ENCODE measurements around the gene DIP2A.

Gene DIP2A

DNA sequence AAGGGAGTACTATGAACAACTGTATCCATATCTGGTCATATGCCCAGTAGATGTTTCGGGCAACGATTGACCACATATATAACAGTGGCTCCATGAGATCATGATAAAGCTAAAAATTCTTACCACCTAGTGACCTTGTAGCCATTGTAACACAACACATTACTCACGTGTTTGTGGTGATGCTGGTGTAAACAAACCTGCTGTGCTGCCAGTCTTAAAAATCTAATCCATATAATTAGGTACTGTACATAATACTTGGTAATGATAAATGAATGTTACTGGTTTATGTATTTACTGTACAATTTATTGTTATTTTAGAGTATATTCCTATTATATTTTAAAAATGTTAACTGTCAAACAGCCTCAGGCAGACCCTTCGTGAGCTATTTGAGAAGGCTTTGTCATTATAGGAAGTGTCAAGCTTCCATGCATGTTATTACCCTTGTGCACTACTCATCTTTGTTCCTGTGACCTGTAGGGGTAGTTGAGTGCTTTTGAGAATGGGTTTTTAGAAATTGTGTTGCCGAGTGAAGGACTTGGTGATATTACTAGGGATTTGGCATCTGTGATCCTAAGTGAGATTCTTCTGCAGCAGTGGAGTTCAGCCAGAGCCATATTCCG is 23.6 kb downstream of the DIP2A start:
- Histone ChIP-seq H2AFZ (ENCODE audit: low read depth, low read length, severe bottlenecking) (no peak overlapping the region), H3K36me3 (ENCODE audit: low read length) (no peaks in the 10 kb centered on the region), H3K27me3 (ENCODE audit: low read length) (no peaks in the 10 kb centered on the region), H3K4me2 (ENCODE audit: low read depth, low read length, poor library complexity, severe bottlenecking) (no peak overlapping the region), H3K9me3 (ENCODE audit: insufficient read depth, low read length) (no peaks in the 10 kb centered on the region), H3K9me2 (replicated peaks; ENCODE audit: insufficient read depth, low read length) (no peaks in the 10 kb centered on the region), H4K20me1 (ENCODE audit: low read depth, low read length) (no peaks in the 10 kb centered on the region), H3K27ac (ENCODE audit: low read depth, low read length) (no peak overlapping the region), H3K79me2 (ENCODE audit: insufficient read depth, low read length) (peaks cover 7% of the 10 kb centered on the region; the same call in 1 of the 2 replicates), H3K9ac (ENCODE audit: low read length) (no peak overlapping the region), H3F3A (ENCODE audit: insufficient read depth) (no peaks in the 10 kb centered on the region), H3K4me3 (ENCODE audit: insufficient read depth, low read length, poor library complexity, severe bottlenecking) (no peak overlapping the region)
- TF ChIP-seq, protein P1, sequence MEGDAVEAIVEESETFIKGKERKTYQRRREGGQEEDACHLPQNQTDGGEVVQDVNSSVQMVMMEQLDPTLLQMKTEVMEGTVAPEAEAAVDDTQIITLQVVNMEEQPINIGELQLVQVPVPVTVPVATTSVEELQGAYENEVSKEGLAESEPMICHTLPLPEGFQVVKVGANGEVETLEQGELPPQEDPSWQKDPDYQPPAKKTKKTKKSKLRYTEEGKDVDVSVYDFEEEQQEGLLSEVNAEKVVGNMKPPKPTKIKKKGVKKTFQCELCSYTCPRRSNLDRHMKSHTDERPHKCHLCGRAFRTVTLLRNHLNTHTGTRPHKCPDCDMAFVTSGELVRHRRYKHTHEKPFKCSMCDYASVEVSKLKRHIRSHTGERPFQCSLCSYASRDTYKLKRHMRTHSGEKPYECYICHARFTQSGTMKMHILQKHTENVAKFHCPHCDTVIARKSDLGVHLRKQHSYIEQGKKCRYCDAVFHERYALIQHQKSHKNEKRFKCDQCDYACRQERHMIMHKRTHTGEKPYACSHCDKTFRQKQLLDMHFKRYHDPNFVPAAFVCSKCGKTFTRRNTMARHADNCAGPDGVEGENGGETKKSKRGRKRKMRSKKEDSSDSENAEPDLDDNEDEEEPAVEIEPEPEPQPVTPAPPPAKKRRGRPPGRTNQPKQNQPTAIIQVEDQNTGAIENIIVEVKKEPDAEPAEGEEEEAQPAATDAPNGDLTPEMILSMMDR (IDR thresholded peaks at IDR 0.05; ENCODE audit: insufficient read depth, low read length, poor library complexity, severe bottlenecking), result no peak
- no peak for TF ChIP-seq EZH2phosphoT487 (conservative IDR thresholded peaks at IDR 0.05; ENCODE audit: low read length)

DNA sequence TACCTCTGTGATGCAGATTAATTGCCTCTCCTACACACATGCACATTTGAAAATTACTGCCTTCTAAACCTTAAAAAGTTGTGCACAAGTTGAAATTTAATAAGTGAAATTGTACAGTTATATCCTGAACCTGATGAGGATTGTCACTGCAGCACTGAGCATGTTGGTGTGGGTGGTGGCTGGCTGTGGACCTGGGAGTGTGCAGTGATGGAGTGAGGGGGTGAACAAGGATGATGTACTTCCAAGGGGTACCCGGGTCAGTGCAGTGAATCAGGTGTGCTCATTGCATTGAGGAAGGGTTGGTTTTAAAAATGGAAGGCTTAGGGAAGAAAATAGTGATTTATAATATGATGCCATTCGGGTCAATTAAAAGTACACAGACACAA is 24.1 kb downstream of the DIP2A start:
- H3K79me2 ChIP-seq (ENCODE audit: insufficient read depth, low read length), result peaks cover 7% of the 10 kb centered on the region; the same call in 1 of the 2 replicates
- no peaks in the 10 kb centered on the region for H3K9me3 ChIP-seq (ENCODE audit: insufficient read depth, low read length)
- H3K4me2 ChIP-seq (ENCODE audit: low read depth, low read length, poor library complexity, severe bottlenecking), result no peak overlapping the region
- H3K9ac ChIP-seq (ENCODE audit: low read length), result no peak overlapping the region
- no peak overlapping the region for H3K27ac ChIP-seq (ENCODE audit: low read depth, low read length)
- H2AFZ ChIP-seq (ENCODE audit: low read depth, low read length, severe bottlenecking), result no peak overlapping the region
- H3K4me3 ChIP-seq (ENCODE audit: insufficient read depth, low read length, poor library complexity, severe bottlenecking), result no peak overlapping the region
- H4K20me1 ChIP-seq (ENCODE audit: low read depth, low read length), result no peaks in the 10 kb centered on the region
- no peaks in the 10 kb centered on the region for H3K27me3 ChIP-seq (ENCODE audit: low read length)
- no peaks in the 10 kb centered on the region for H3K36me3 ChIP-seq (ENCODE audit: low read length)
- no peaks in the 10 kb centered on the region for H3F3A ChIP-seq (ENCODE audit: insufficient read depth)
- H3K9me2 ChIP-seq (replicated peaks; ENCODE audit: insufficient read depth, low read length), result no peaks in the 10 kb centered on the region
- TF ChIP-seq, protein P1 (IDR thresholded peaks at IDR 0.05; ENCODE audit: insufficient read depth, low read length, poor library complexity, severe bottlenecking), result no peak
- no peak for TF ChIP-seq EZH2phosphoT487 (conservative IDR thresholded peaks at IDR 0.05; ENCODE audit: low read length)

DNA sequence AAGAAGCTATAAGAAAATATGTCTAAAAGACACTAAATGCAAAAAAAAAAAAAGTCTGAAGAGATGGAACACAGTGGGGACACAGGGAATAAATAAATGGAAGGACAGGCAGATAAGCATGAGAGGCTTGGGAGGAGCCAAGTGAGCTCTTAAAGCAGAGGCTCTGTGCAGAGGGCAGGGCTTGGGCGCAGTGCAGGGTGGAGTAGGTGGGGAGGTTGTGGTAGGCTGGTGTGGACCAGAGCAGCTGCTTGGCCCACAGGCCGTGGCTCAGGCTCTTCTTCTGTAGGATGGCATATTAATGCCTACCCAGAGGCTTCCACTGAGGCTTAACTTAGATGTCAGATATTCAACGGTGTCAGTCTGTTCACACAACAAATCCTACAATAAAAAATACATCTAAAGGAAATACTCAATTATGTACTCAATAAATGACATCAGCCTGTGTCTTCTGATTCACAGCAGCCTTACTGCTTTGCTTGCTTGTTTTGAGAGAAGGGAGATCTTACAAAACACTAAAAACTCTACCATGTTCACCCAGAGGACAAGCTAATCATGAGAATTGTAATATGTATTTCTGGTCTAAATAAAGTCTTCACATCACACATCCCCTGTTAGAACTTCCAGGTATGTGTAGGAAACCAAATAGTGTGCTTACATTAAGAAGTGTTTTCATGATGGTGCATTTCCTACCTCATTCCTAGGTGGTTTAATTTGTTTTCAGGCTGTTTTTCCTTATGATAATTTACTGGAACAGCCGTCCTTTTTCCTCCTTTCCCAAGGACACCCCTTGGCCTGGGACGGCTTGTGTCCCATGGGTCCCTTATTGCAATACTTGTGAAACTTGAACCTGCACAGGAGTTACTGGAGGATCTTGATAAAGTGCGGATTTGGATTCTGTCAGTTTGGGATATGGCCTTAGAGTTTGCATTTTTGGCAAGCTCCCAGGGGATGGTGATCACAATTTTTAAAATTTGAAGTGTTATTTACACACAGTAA is 24.9 kb downstream of the DIP2A start:
- Histone ChIP-seq H3K9me3 (ENCODE audit: insufficient read depth, low read length) (no peaks in the 10 kb centered on the region), H3F3A (ENCODE audit: insufficient read depth) (no peaks in the 10 kb centered on the region), H3K4me2 (ENCODE audit: low read depth, low read length, poor library complexity, severe bottlenecking) (no peak overlapping the region), H4K20me1 (ENCODE audit: low read depth, low read length) (no peaks in the 10 kb centered on the region), H3K9ac (ENCODE audit: low read length) (no peak overlapping the region), H2AFZ (ENCODE audit: low read depth, low read length, severe bottlenecking) (no peak overlapping the region), H3K36me3 (ENCODE audit: low read length) (no peaks in the 10 kb centered on the region), H3K4me3 (ENCODE audit: insufficient read depth, low read length, poor library complexity, severe bottlenecking) (no peak overlapping the region), H3K27me3 (ENCODE audit: low read length) (no peaks in the 10 kb centered on the region), H3K9me2 (replicated peaks; ENCODE audit: insufficient read depth, low read length) (no peaks in the 10 kb centered on the region), H3K79me2 (ENCODE audit: insufficient read depth, low read length) (peaks cover 3% of the 10 kb centered on the region; the same call in 1 of the 2 replicates), H3K27ac (ENCODE audit: low read depth, low read length) (no peak overlapping the region)
- TF ChIP-seq, protein P1 (IDR thresholded peaks at IDR 0.05; ENCODE audit: insufficient read depth, low read length, poor library complexity, severe bottlenecking), result no peak
- no peak for TF ChIP-seq EZH2phosphoT487 (conservative IDR thresholded peaks at IDR 0.05; ENCODE audit: low read length)

Measured in SU-DHL-6 (cell line).